Effector CD4-positive, alpha-beta T cell (primary cell): Measurements from ENCODE around the gene ESPNL.

Experiments used
- DNase-seq: peaks from one replicate; pipeline ENCODE4 v3.0.0-alpha.2; 2020

Gene ESPNL

DNA sequence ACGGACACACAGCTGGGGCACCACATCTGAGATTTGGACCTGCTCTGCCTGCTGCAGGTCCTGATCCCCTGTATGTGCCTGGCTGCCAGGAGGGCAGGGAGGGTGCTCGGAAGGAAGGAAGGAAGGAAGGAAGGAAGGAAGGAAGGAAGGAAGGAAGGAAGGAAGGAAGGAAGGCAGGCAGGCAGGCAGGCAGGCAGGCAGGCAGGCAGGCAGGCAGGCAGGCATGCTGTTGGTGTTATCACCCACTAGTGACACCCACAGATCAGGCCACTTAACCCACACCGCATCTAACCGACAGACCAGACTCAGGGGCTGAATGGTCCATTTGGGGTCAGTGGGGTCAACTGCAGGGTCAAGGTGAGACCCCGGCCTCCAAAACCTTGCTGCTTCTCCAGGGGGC is 44.1 kb downstream of the ESPNL start:
- no peak for DNase-seq

DNA sequence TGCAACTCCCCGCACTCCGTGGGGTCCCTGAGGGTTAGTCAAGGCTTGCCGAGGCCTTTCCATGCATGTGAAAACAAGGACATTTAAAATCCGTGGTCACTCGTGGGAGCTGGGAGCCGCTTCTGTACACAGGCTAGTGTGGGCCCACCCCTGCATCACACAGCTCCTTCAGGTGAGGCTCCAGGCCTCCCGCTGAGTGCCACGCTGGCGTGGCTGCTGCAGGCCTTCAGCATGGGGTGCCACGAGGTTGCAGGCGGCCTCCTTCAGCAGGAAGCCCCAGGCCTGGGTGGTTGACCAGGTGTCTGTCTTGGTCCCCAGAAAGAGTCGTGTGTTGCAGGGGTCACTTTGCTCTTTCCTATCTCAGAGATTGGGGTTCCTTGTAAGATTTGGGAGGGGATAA is 44.9 kb downstream of the ESPNL start:
- DNase-seq = no peak

DNA sequence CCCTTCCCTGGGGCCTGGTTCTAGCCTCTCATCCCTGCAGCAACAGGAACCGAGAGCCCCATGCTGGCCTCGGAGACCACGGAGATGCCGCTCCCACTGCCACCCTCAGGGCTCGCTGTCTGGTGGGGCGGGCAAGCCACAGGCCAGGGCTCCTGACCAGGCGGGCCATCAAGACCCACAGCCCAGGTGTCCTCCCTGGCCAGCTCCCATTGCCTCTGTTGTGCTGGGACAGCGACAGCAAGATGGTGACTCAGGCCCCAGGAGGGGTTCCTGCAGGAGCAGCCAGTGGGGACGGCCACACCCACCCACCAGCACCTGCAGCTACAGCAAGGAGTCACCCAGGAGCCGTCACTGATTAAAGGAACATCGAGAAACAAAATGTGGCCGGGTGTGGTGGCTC is 45.7 kb downstream of the ESPNL start:
- DNase-seq = no peak

DNA sequence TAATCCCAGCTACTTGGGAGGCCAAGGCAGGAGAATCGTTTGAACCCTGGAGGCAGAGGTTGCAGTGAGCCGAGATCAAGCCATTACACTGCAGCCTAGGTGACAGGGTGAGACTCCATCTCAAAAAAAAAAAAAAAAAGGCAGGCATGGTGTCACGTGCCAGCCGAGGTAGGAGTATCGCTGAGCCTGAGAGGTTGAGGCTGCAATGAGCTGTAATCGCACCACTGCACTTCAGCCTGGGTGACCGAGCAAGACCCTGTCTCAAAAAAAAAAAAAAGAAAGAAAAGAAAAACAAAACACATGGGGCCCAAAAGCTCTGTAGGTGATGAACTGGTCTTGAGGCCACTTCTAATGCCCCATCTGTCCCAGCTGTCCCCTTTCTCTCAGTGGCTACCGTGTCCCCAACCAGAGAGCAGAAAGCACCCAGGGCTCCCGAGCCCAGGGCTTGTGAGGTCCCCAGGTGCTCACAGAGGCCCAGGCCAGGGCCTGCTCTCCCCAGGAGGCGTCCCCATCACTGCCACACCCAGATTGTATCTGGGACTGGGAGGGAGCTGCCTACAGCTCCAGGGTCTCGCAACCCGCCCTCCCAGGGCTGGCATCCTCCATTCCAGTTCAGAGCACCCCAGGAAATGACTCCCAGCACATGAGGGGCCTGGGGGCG is 46.9 kb downstream of the ESPNL start:
- no peak for DNase-seq

DNA sequence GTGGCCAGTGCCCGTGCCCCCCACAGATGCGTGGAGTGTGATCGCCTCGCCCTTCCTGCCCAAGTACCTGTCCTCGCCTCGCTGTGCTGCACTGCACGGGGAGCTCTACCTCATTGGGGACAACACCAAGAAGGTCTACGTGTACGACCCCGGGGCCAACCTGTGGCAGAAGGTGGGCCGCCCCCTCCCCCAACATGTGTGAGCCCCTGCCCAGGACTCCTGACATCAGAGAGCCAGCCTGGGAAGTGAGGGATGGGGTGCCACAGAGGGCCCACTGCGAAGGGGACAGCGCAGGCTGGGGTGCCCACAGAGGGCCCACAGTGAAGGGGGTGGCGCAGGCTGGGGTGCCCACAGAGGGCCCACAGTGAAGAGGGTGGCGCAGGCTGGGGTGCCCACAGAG is 48.8 kb downstream of the ESPNL start:
- no peak for DNase-seq

DNA sequence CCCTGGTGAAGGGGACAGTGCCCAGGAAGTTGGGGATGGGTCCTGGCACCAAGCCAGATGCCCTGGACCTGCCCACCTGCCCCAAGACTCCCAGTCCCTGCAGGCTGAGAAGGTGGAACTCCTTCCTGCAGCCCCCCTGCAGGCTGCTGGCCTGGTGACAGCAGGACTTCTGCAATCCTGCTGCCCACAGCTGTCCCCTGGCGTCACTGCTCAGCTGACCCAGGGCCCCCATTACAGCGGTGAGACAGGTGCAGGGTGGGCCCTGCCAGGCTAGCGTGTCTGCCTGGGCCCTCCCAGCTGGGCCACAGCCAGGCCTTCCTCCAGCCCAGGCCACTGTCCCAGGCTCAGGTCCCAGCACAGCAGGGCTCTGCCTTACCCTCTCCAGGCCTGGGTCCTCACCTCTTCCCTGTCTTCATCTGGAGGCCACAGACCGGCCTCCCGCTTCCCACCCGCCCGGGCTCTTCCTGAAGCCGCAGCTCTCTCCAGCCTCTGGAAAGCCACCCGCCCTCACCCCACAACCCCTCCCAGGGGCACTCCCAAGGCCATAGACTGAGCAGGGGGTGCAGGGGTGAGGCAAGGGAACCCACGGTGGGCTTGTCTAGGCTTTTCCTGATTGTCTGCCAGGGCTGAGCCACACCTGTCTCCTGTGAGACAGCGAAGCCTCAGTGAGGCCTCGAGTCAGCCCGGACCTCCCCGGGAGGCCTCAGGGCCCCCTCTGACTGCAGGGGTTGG is 49.9 kb downstream of the ESPNL start:
- DNase-seq = no peak

DNA sequence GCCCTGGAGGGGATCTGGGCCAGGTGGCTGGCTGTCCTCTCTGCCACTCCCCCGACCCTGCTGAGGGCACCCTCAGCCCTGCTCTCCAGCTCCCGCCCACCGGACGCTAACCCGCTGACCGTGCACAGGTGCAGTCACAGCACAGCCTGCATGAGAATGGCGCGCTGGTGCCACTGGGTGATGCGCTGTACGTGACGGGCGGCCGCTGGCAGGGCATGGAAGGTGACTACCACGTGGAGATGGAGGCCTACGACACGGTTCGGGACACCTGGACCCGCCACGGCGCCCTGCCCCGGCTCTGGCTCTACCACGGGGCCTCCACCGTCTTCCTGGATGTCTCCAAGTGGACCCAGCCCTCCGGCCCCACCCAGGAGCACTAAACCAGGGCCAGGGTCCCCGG is 50.5 kb downstream of the ESPNL start:
- no peak for DNase-seq

DNA sequence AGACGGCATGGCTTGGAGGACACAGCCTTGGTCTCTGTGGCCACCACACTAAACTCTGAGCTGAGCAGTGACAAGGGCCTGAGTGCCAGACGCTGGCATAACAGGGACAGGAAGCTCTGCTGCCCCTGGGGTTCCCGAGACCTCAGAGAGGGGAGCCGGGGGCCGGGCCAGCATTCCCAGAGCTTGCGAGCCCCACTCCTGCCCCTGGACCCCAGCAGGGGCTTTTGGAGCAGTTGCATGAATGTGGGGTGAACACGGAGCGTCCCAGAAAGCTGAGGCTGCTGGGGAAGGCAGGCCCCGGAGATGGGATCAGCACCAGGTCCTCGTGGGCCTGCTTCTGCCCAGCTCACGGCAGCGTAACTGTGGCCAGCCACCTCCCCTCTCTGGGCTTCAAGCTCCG is 51.1 kb downstream of the ESPNL start:
- DNase-seq = no peak

DNA sequence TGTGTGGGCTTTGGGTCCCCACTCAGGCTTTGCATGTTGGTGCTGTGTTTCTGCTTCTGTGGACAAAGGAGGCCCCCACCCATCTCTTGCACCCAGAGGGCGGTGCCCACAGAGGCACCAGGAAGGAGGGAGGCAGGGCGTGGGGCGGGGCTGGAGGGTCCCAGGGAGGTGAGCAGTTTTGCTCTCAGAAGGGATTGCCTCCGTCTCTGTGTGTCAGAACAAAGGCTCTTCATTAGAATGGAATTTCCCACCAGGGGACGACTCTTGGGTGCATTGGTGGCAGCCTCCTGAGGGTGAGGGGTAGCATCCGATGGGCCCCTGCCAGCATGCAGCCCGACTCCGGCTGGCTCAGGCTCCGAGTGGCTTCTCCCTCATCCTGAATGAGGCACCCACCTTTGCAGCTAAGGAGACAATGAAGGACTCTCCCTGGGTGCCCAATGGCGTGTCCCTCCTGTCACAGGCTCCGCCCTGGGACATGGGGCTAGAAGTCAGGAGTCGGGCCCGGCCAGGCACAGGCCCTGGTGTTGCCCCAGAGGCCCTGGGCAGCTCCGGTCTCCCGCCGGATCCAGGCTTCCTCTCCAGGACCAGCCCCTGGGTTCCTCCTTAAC is 51.6 kb downstream of the ESPNL start:
- no peak for DNase-seq

DNA sequence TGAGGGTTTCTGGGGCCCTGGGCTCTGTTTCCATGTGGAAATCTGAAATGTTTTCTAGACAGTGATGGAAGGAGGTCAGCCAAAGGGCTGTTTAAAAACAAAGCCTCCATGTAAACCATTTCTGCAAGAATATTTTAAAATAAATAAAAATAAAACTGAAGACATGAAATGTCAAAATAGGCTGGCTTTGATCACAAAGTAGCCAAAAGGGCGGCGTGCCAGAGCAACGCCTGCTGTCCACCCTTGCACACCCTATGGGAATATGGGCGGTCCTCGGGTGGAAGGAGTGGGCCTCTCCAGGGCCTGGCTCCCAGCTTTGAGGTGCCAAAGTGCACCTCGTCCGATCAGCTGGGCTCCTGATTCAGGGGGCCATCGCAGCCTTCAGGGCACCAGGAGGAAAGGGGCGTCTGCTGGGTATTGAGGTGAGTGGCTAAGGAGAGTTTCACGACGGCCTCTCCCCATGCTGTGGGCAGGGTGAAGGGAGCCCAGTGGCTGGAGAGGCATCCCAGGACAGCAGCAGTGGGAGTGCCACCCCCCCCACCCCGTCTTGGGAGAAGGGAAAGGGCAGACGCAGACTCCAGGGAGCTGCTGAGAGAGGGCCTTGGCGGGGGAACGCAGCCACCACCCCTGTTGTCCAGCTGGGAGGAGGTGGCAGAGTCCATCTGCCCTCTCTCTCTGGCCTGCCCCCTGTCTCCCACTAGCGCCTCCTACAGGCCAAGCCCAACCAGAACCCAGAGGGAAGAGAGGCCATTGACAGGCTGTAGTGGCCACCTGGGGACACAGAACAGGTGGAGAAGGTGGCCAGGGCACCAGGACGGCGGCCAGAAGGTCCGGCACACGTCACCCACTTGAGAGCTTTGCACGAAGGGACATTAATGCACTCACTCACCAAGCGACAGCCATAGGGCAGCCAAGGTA is 52.9 kb downstream of the ESPNL start:
- no peak for DNase-seq

DNA sequence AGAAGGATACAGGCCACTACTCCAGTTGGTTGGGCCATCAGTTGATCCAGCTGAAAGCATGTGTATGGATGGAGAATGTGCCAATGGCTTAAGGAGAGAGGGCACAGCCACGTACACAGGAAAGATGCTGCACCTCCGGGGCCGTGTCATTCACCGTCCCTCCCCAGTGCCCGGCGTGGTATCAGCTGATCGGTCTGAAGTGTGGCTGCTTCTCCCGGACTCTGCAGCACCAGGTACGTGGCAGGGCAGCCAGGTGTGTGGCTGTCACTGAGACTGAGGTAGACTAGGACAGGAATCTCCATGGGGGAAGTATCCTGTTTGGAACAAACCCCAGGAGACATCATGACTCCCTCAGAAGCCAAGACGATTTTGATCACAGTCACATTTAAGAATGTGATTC is 54.4 kb downstream of the ESPNL start:
- DNase-seq = no peak

DNA sequence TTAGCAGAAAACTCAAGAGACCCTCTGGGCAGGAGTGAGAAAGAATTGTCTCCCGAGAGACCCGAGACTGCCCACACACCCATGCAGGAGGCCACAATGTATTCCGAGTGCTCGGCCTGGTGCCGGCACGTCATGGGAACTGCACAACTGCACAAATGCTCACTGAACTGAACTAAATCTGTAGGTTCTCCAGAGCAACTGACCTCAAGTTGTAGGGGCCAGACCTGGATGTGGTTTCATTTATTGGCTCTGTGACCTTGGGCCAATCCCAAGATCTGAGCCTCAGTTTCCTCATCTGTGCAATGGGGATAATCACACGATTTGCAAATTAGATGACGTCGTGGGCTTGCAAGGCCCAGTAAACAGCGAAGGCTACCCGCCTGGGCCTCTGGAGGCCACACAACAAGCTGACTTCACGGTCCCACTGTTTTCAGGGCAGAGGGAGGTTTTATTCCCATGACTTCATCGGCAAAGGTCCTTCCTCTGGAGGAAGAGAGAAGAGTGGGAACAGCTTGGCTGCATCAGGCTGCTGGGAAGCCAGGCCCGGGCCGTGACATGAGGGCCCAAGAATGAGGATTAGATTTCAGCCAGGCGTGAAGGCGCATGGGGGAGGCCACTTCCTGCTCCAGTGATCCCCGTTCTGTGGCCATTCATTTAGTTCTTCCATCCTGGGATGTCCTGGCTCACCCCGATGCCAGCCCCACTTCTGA is 55.1 kb downstream of the ESPNL start:
- no peak for DNase-seq

DNA sequence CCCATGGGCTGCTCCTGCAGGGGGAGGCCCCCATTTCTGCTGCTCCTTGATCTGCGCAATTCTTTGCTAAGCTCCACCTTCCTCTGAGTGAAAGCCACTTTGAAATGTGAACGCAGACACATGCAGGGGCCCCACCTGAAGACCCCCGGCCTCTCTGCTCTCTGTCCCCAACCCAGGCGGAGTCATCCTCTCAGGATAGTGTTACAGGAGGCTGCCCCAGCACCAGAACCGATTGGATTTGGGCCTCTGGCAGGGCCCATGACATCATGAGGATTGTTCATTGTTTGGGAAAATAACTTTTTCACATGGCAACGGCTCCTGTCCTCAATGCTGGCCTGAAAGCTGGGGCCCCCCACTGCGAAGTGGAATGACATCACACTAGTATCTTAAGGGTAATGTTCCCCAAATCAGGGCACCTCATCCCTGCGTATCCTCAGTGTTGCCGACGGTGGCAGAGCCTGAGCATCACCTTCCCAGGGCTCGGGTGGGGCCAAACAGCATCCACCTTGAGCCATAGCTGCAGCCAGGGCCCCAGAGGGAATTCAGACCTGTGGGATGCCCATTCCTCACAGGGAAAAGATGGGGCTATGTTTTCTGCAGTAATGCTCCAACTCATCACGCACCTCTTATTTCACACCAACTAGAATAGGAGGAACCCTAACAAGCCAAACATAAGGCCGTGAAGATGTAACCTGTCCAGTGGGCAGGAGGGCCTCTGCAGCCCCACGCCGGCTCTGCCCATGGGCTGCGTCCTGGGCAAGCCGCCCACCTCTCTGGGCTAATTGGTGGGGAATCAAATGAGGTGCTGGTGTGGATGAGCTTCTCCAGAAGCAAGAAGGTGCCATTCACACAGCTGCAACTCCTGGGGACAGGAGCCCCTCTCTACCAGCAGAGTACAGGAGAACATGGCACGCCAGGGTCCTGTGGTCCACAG is 55.9 kb downstream of the ESPNL start:
- no peak for DNase-seq

DNA sequence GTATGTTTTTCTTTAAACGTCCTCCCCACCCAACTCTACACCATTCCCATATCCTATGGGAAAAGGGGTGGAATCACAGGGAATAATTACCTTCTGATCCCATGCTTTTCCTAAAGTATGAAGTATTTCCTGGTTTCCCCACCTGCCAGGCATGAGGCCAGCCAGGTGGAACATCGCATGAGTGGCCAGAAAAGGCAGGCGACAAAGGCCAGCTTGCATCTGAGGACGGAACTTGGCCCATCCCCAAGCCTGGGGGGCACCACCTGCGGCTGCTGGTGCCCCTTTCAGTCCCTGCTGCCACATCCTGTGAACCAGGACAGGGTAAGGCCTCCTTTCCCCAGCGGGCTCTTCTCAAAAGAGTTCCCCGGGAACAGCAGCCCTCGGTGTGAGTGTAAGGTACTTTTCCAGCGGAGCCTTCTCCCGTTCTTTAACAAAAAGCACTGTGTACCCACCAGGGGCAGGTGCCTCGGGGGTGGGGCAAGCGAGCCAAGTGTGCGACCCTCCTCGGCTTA is 57.4 kb downstream of the ESPNL start:
- DNase-seq = no peak

DNA sequence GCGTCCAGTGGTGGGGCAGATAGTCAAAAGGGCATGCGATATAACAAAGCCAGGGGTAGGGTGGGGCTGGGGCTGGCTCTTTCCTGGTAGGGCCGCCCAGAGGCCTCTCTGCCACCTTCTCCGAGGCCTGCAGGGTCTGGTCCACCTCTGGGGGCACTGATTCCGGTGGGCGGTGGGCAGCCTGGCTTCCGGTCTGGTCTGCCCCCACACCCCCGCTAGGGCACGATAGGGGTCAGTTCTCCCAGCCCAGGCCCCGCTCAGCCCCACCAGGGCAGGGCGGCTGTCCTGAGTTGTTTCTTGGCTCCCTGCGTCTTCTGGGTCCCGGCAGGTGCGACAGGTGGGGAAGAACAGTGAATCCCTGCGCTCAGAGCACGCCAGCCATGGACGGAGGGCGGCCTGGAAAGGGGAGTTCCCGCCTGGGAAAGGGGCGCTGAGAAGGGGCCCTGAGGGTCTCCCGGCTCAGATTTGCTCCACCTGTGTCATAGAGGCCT is 57.9 kb downstream of the ESPNL start:
- DNase-seq = no peak

DNA sequence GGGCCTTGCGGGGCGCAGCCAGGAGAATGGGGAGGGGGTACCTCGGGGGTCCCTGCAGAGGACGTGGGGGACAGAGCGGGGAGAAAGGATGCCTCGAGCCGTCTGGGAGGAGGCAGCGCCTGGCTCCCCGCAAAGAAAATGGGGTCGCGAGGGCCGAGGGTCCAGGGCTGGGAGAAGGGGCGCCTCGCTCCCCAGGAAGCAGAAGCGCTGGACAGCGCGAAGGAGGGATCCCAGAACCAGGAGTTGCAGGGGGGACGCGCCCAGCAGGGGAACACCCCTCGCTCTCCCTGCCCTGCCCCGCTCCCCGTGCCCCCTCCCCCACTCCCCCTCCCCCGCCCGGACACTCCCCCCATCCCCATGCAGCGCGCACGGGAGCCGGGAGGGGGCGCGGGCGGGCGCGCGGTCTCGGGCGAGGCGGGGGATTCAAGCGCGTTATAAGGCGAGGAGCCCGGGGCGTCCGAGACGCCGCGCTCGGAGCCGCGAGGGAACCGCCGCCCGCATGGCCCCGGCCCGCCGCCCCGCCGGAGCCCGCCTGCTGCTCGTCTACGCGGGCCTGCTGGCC is 58.5 kb downstream of the ESPNL start, which contains the start of gene ERFE:
Gene ERFE, plus strand, starts transcription at position 462 of the 562 bp plus-strand sequence. Its CDS starts 38 bp downstream, at position 500.
- no peak for DNase-seq

DNA sequence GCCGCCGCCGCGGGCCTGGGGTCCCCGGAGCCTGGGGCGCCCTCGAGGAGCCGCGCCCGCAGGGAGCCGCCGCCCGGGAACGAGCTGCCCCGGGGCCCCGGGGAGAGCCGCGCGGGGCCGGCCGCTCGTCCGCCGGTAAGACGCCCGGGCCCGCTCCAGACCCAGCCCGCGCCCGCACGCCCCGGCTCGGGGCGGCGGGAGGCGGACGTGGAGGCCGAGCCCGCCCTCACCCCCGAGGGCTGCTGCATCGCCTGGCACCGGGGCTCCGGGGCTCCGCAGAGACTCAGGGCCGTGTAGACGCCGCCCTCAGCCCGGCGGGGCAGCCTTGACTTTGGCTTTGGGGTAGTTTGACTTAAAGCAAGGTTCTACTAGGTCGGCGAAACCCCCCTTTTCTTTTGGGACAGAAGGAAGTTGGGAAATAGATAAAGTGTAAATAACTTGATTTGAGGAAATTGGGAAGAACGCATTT is 59.0 kb downstream of the ESPNL start:
- no peak for DNase-seq

DNA sequence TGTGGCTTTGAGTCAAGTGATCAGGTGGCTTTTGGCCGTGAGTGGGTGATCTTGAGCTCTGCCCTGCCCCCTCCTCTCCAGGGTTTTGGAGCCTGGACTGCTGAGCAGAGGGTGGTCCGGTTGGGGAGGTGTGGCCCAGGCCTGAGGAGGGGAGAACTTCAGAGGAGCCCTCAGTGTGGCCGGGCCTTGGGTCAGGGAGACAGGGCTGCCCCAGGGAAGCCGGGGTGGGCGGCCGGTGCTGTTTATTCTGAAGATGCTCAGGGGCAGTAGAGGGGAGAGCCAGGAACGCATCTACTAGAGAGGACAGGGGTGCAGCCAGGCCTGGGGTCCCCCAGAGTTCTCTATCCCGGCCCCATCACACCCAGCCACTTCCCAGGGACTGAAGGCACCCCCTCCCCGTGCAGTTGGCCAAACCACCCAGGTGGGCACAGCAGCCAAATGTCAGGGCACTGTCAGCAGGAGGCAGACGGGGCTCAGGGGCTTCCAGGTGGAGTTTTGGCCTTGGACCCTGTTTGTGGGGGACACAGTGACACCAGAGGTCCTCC is 59.6 kb downstream of the ESPNL start:
- DNase-seq = no peak

DNA sequence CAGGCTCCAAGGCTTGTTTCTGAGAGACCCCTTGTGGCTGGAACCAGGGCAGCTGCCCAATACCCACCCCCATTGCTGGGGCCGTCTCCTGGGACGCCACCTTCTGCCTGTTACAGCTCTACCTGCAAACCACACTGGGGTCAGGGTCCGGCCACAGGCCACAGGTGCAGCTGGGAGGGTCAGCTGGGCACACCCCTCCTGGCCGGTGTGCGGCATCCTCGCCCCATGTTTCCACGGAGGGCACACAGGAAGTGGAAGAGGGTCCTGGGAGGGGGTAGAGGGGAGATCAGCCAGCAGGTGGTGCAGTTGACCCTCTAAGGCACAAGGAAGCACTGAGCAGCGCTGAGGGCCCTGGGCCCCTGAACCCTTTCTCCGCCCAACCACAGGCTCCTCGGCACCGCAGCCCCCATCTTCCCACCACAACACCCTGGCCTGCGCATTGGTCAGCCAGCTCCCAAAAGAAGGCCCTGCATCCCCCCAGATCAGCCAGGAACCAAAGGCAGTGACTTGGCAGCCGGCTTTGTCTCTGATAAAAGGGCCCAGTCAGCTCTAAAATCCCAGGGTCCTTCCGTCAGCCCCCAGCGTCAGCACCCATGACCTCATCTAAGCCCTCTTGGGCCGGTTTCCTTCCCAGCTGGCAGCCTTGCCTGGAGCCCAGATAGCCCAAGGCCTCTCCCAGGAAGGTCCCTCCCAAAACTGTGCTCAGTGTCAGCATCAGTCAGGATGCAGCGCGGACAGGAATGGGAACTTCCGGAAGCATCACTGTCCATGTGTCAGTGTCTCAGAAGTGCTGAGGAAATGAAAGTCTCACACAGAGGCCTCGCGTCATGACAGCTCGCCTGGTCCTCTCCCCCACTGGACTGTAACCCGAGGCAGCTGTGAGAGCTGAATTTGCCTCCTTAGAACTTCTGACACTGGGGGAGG is 60.3 kb downstream of the ESPNL start:
- no peak for DNase-seq
